GM12891 (cell line): Measurements from ENCODE around the gene KLHL6.

Source experiments
- DNase-seq: peaks from one replicate; pipeline ENCODE4 v3.0.0; 2011; ENCODE audit warnings: low spot score; ENCODE audit not compliant: insufficient read length
- FAIRE-seq: peaks from 2 replicates; lab custom pipeline; 2011; peaks lifted over from hg19 to GRCh38; lab: Jason Lieb, UNC
- PAX5 ChIP-seq: IDR thresholded peaks from 2 replicates; pipeline ENCODE4 v1.6.1; 2011; ENCODE audit warnings: low read length, moderate library complexity, mild to moderate bottlenecking; ENCODE audit not compliant: insufficient read depth, severe bottlenecking
- POLR2A ChIP-seq: IDR thresholded peaks from 2 replicates; pipeline ENCODE4 v1.6.1; 2011; ENCODE audit warnings: low read depth, low read length, control low read depth
- POLR2AphosphoS5 ChIP-seq: IDR thresholded peaks from 2 replicates; pipeline ENCODE4 v1.6.1; 2011; ENCODE audit warnings: low read depth, low read length, control low read depth
- POU2F2 ChIP-seq: IDR thresholded peaks from 2 replicates; pipeline ENCODE4 v1.6.1; 2011; ENCODE audit warnings: low read depth, mild to moderate bottlenecking, control low read depth, low read length, moderate library complexity
- SPI1 ChIP-seq: IDR thresholded peaks from 2 replicates; pipeline ENCODE4 v1.6.1; 2011; ENCODE audit warnings: low read depth, low read length, control low read depth
- TAF1 ChIP-seq: IDR thresholded peaks from 2 replicates; pipeline ENCODE4 v1.6.1; 2011; ENCODE audit warnings: low read depth, low read length, control low read depth

The KLHL6 gene

GRCh38 chr3:183439515-183439914 lies 116.0 kb downstream of the KLHL6 start:
- FAIRE-seq = no peak
- TF ChIP-seq PAX5 (no peak), POLR2A (no peak), TAF1 (no peak)
- no peak for DNase-seq

- TF ChIP-seq TAF1 (no peak), POU2F2 (no peak), SPI1 (no peak), POLR2A (no peak), PAX5 (no peak), POLR2AphosphoS5 (no peak)
- DNase-seq = no peak
- no peak for FAIRE-seq
Observed at GRCh38 chr3:183438735-183439134, 116.8 kb downstream of the KLHL6 start.

- TF ChIP-seq SPI1 (no peak), POLR2A (no peak), TAF1 (no peak), POLR2AphosphoS5 (no peak), PAX5 (no peak), POU2F2 (no peak)
- DNase-seq (no peak), FAIRE-seq (no peak)
Observed at GRCh38 chr3:183437666-183438564, 117.6 kb downstream of the KLHL6 start.
